ENCODE results near the gene FAM131B. TPM values are rescaled to one million over a fixed set of nuclear protein-coding genes. Genes with fewer than 3 reads are reported as not detected.

Gene FAM131B
- total and polyA plus RNA-seq, 2 of the 8 experiments (the other 6 are each of a cell fraction or from before 2014, with no cell fraction given) = 23.1 to 38.2 TPM

- no peak for TF ChIP-seq CTCF (IDR thresholded peaks at IDR 0.05; ENCODE audit: control extremely low read depth in 1 of 3, insufficient read depth in 1 of 3, low read depth in 1 of 3, low read length in 3 of 3)
These were observed 57.6 kb downstream of the FAM131B start (continued) for GRCh38 chr7:143304938-143305337.
